DOHH2 (cell line): ENCODE data around the gene CDHR2.

Source experiments
- H3F3A ChIP-seq: fragments of 200-600 bp; sonication (generic), shearing (Covaris generic); 2 replicates; pipeline ENCODE4 v1.6.0; 2016; ENCODE audit warnings: antibody characterized with exemption, mild to moderate bottlenecking; ENCODE audit not compliant: control insufficient read depth, insufficient read depth
- H3K27ac ChIP-seq: fragments of 200-600 bp; sonication (generic); 2 replicates; pipeline ENCODE4 v1.5.1; 2014; ENCODE audit warnings: low read depth, mild to moderate bottlenecking, low read length, moderate library complexity
- H3K27me3 ChIP-seq: fragments of 200-600 bp; sonication (generic); 2 replicates; pipeline ENCODE4 v1.6.1; 2014; ENCODE audit warnings: mild to moderate bottlenecking, low read length, mixed read lengths; ENCODE audit not compliant: control insufficient read depth
- H3K36me3 ChIP-seq: fragments of 200-600 bp; sonication (generic); 2 replicates; pipeline ENCODE4 v1.6.1; 2014; ENCODE audit warnings: mild to moderate bottlenecking, low read length, moderate library complexity, mixed read lengths; ENCODE audit not compliant: control insufficient read depth
- H3K4me1 ChIP-seq: fragments of 200-600 bp; sonication (generic); 2 replicates; pipeline ENCODE4 v1.6.1; 2014; ENCODE audit warnings: mild to moderate bottlenecking, low read length, mixed read lengths; ENCODE audit not compliant: control insufficient read depth
- H3K4me2 ChIP-seq: fragments of 200-600 bp; sonication (generic); 2 replicates; pipeline ENCODE4 v1.6.0; 2014; ENCODE audit warnings: mild to moderate bottlenecking, low read length, moderate library complexity
- H3K4me3 ChIP-seq: fragments of 200-600 bp; sonication (generic); 2 replicates; pipeline ENCODE4 v1.5.1; 2014; ENCODE audit warnings: mild to moderate bottlenecking, low read length, mixed read lengths
- H3K79me2 ChIP-seq: fragments of 200-600 bp; sonication (generic); 2 replicates; pipeline ENCODE4 v1.6.1; 2014; ENCODE audit warnings: mild to moderate bottlenecking, low read length, mixed read lengths; ENCODE audit not compliant: control insufficient read depth
- H3K9me2 ChIP-seq: fragments of 200-600 bp; sonication (generic); replicated peaks from 2 replicates; pipeline ENCODE4 v1.6.1; 2014; ENCODE audit warnings: mild to moderate bottlenecking, low read length, mixed read lengths; ENCODE audit not compliant: control insufficient read depth
- H3K9me3 ChIP-seq: fragments of 200-600 bp; sonication (generic); 2 replicates; pipeline ENCODE4 v1.6.1; 2014; ENCODE audit warnings: antibody characterized with exemption, low read length, mixed read lengths; ENCODE audit not compliant: control insufficient read depth, insufficient read depth
- H4K20me1 ChIP-seq: fragments of 200-600 bp; sonication (generic); 2 replicates; pipeline ENCODE4 v1.6.0; 2014; ENCODE audit warnings: low read depth, mild to moderate bottlenecking, antibody characterized with exemption, low read length, moderate library complexity; ENCODE audit not compliant: control insufficient read depth, insufficient read depth
- EZH2phosphoT487 ChIP-seq: fragments of 200-600 bp; sonication (generic); IDR thresholded peaks from 2 replicates; pipeline ENCODE4 v1.6.1; 2017; ENCODE audit warnings: borderline replicate concordance, mild to moderate bottlenecking, antibody characterized with exemption, low read length, moderate library complexity, mixed read lengths
- TF ChIP-seq, protein P1 (sequence below): fragments of 200-600 bp; sonication (generic); IDR thresholded peaks from one replicate; pipeline ENCODE4 v1.5.1; 2014; ENCODE audit warnings: antibody characterized with exemption, mild to moderate bottlenecking, low read depth, low read length; ENCODE audit not compliant: poor library complexity, severe bottlenecking

Gene CDHR2

DNA sequence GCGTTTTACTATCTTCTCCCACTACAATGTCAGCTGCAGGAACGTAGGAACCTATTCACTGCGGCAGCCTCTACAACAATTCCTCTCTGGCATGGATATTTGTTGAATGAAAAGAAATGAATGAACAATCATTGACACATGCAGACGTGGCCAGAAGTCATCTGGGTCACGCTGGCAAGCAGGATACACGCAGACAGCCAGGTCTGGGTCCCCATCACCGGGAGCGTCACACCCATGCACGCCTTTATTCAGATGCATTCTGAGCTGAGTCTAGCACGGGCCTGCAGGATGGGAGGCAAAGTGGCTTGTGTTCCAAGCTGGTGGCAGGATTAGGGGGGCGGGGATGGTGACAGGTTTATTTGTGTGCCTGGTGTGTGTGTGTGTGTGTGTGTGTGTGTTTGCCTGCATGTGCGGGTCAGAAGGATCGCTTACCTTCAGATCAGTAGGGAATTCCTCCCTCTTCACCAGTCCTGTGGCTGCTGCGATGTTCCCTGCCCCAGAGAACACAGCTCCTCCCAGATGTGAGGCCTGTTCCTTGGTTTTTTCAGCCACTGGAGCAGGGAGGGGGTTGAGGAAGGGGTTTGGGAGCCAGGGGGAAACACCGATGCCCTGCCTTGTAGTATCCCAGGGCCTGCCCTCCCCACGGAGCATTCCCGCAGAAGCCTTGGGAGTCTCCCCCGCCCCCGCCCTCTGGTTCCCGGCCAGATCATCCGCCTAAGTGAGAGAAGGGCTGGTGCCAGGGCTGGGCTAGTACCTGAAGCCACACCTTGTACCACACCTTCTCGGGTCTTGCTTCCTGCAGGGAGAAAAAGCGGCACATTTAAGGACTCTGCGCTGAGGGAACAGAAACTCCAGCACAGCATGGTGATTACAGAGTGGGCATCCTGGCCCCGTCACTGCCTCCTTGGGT is 77.1 kb downstream of the CDHR2 start:
- TF ChIP-seq EZH2phosphoT487: no peak
- TF ChIP-seq, protein P1, sequence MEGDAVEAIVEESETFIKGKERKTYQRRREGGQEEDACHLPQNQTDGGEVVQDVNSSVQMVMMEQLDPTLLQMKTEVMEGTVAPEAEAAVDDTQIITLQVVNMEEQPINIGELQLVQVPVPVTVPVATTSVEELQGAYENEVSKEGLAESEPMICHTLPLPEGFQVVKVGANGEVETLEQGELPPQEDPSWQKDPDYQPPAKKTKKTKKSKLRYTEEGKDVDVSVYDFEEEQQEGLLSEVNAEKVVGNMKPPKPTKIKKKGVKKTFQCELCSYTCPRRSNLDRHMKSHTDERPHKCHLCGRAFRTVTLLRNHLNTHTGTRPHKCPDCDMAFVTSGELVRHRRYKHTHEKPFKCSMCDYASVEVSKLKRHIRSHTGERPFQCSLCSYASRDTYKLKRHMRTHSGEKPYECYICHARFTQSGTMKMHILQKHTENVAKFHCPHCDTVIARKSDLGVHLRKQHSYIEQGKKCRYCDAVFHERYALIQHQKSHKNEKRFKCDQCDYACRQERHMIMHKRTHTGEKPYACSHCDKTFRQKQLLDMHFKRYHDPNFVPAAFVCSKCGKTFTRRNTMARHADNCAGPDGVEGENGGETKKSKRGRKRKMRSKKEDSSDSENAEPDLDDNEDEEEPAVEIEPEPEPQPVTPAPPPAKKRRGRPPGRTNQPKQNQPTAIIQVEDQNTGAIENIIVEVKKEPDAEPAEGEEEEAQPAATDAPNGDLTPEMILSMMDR: no peak
- Histone ChIP-seq H3K36me3 (no peaks in the 10 kb centered on the region), H3K4me3 (no peak overlapping the region), H3K9me2 (no peaks in the 10 kb centered on the region), H3F3A (0 out of 2 replicates have a peak, but pooled peaks cover 2% of the 10 kb centered on the region), H3K9me3 (no peaks in the 10 kb centered on the region), H3K4me2 (peak overlapping the region; percentile 49; the same call in 1 of the 2 replicates), H3K27me3 (peaks cover 8% of the 10 kb centered on the region), H3K79me2 (no peaks in the 10 kb centered on the region), H4K20me1 (no peaks in the 10 kb centered on the region), H3K4me1 (peaks cover 54% of the 10 kb centered on the region), H3K27ac (no peak overlapping the region)

DNA sequence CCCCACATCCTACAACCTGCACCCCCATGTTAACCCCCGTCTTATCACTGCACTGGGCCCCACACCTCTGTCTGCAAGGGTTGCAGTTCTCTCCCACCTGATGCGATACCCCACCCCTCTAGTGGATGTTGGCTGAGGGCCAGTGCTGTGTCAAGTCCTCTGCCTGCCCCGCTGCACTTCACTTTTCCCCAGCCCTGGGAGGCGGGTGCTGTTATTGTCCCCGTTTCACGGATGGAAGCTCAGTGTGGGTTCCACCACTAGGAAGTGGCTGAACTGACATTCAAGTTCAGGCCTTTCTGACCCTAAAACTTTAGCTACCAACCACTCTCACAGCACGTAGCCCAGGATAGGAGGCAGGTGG is 77.7 kb downstream of the CDHR2 start:
- Histone ChIP-seq H3K4me1 (peaks cover 61% of the 10 kb centered on the region), H3K79me2 (no peaks in the 10 kb centered on the region), H3K27ac (no peak overlapping the region), H3K9me2 (no peaks in the 10 kb centered on the region), H4K20me1 (no peaks in the 10 kb centered on the region), H3K4me2 (peak overlapping the region; percentile 49), H3K27me3 (peaks cover 8% of the 10 kb centered on the region), H3K36me3 (no peaks in the 10 kb centered on the region), H3F3A (0 out of 2 replicates have a peak, but pooled peaks cover 6% of the 10 kb centered on the region), H3K9me3 (no peaks in the 10 kb centered on the region), H3K4me3 (peak overlapping the region; percentile 4; the same call in 1 of the 2 replicates)
- TF ChIP-seq EZH2phosphoT487: no peak
- TF ChIP-seq, protein P1: no peak

DNA sequence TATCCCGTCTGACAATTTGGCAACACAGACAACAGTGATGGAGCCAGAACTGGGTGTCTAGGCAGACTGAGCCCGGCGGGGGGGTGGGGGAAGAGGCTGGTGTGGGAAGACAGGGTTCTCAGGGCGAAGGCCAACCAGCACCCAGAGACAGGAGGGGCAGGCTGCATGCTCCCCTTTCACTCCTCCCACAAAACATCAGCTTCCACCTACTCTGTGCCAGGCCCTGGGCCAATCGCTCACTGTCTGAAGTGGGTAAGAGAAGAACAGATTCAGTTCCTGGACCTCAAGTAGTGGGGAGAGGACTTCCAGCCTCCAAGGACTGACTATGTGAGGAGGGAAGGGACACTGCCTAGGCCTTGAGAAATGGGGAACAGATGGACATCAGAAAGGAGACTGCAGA is 78.4 kb downstream of the CDHR2 start:
- Histone ChIP-seq H3K27ac (no peak overlapping the region), H3K4me2 (peak overlapping the region; percentile 49), H3K4me1 (peaks cover 67% of the 10 kb centered on the region), H3K27me3 (peaks cover 8% of the 10 kb centered on the region), H3K4me3 (no peak overlapping the region), H4K20me1 (no peaks in the 10 kb centered on the region), H3K79me2 (no peaks in the 10 kb centered on the region), H3K9me3 (no peaks in the 10 kb centered on the region), H3K9me2 (no peaks in the 10 kb centered on the region), H3F3A (0 out of 2 replicates have a peak, but pooled peaks cover 7% of the 10 kb centered on the region), H3K36me3 (no peaks in the 10 kb centered on the region)
- TF ChIP-seq, protein P1: no peak
- no peak for TF ChIP-seq EZH2phosphoT487
